ENCODE data around the gene BCL2L14.
"Not testable (repeated sequence)": the region's sequence is repeated elsewhere in the genome, so short reads cannot be mapped to it uniquely, and the experiment has no call there.

BCL2L14 gene

DNA sequence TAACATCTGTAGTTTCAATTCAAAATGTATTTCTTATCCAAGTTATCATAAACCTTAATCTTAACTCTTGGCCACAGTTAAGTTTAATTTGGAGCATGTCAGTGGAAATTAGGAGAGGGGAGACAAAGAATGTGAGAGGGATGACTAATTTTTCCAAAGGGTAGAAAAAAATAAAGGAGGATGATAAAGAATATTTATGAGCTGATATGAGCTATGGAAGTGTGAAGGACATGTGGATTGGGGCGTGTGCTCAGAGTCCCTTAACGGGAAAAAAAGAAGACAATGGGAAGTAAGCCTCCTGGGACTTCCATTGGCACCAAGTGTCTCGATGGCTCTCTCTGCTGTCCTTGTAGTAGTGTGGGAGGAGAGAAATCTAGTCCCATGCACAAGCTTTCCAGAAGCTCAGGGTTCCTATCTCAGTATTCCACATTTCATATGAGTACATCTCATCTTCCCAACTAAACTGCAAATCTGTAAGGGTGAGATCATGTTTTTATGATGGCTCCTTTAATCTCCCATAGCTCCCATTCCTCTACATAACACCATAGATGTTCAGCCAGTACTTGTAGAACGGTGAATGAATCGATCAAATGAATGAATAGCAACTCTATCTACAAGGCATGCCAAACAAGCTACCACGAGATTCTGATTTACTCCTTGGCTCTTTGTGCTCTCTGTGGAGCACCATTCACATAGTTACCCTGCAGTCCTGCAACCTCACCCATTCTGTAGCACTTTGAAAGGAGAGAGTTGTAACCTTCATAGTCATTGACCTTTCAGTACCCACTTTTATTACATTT is 27.4 kb downstream of the BCL2L14 start:
- Histone ChIP-seq H2AFZ (ENCODE audit: low read depth, low read length) (no peak overlapping the region), H3K4me3 (ENCODE audit: low read length) (no peak overlapping the region), H3K9me3 (ENCODE audit: low read length) (no peaks in the 10 kb centered on the region), H3K27me3 (ENCODE audit: insufficient read depth, low read length) (no peaks in the 10 kb centered on the region), H3K4me1 (ENCODE audit: insufficient read depth, low read length) (no peaks in the 10 kb centered on the region), H3K36me3 (ENCODE audit: insufficient read depth, low read length) (peaks cover 33% of the 10 kb centered on the region)

DNA sequence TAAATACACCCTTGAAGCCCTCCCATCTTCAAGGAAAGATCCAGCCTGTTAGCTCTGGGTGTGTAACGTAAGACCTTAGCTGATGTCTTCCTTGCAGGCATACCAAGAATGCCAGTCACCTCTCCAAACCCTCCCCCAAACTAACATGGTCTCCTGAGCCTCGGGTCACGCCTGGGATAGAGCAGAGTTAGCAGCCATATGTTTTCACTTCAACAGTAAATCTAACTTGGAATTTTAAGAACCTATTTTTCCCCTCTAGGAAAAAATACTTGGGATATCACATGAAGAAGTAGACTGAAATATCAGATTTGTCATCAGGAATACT is 27.9 kb downstream of the BCL2L14 start:
- H3K4me1 ChIP-seq (ENCODE audit: insufficient read depth, low read length), result no peaks in the 10 kb centered on the region
- no peak overlapping the region for H2AFZ ChIP-seq (ENCODE audit: low read depth, low read length)
- H3K9me3 ChIP-seq (ENCODE audit: low read length), result peaks cover 1% of the 10 kb centered on the region
- H3K36me3 ChIP-seq (ENCODE audit: insufficient read depth, low read length), result peaks cover 37% of the 10 kb centered on the region
- no peaks in the 10 kb centered on the region for H3K27me3 ChIP-seq (ENCODE audit: insufficient read depth, low read length)
- no peak overlapping the region for H3K4me3 ChIP-seq (ENCODE audit: low read length)

- Histone ChIP-seq H3K27me3 (ENCODE audit: insufficient read depth, low read length) (no peaks in the 10 kb centered on the region), H3K36me3 (ENCODE audit: insufficient read depth, low read length) (peaks cover 38% of the 10 kb centered on the region), H2AFZ (ENCODE audit: low read depth, low read length) (no peak overlapping the region), H3K4me3 (ENCODE audit: low read length) (no peak overlapping the region), H3K4me1 (ENCODE audit: insufficient read depth, low read length) (no peaks in the 10 kb centered on the region), H3K9me3 (ENCODE audit: low read length) (peaks cover 5% of the 10 kb centered on the region)
These were observed 28.4 kb downstream of the BCL2L14 start for GRCh38 chr12:12099102-12099501.

GRCh38 chr12:12107678-12108077 is 36.9 kb downstream of the BCL2L14 start:
- Histone ChIP-seq H3K36me3 (ENCODE audit: insufficient read depth, low read length) (peaks cover 7% of the 10 kb centered on the region), H2AFZ (ENCODE audit: low read depth, low read length) (no peak overlapping the region), H3K9me3 (ENCODE audit: low read length) (peaks cover 18% of the 10 kb centered on the region), H3K27me3 (ENCODE audit: insufficient read depth, low read length) (no peaks in the 10 kb centered on the region), H3K4me1 (ENCODE audit: insufficient read depth, low read length) (no peaks in the 10 kb centered on the region), H3K4me3 (ENCODE audit: low read length) (no peak overlapping the region)

DNA sequence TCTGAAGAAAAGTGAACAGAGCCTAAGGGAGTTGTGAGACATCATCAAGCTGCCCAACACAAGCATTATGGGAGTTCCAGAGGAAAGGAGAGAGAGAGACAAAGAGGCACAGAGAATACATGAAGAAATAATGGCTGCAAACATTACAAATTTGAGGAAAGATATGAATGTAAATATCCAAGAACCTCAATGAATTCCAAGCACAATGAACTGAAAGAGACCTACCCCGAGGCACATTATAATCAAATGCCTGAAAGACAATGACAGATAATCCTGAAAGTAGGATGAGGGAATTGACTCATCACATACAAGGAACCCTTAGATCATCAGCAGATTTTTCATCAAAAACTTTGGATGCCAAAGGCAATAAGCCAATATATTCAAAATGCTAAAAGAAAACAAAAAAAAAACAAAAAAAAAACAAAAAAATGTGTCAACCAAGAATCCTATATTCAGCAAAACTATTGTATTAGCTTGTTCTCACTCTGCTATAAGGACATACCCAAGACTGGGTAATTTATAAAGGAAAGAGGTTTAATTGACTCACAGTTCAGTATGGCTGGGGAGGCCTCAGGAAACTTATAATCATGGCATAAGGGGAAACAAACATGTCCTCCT is 37.8 kb downstream of the BCL2L14 start:
- H3K4me3 ChIP-seq (ENCODE audit: low read length), result no peak overlapping the region
- H3K9me3 ChIP-seq (ENCODE audit: low read length), result peaks cover 22% of the 10 kb centered on the region
- no peaks in the 10 kb centered on the region for H3K4me1 ChIP-seq (ENCODE audit: insufficient read depth, low read length)
- H2AFZ ChIP-seq (ENCODE audit: low read depth, low read length), result no peak overlapping the region
- H3K27me3 ChIP-seq (ENCODE audit: insufficient read depth, low read length), result no peaks in the 10 kb centered on the region
- peaks cover 12% of the 10 kb centered on the region for H3K36me3 ChIP-seq (ENCODE audit: insufficient read depth, low read length)

DNA sequence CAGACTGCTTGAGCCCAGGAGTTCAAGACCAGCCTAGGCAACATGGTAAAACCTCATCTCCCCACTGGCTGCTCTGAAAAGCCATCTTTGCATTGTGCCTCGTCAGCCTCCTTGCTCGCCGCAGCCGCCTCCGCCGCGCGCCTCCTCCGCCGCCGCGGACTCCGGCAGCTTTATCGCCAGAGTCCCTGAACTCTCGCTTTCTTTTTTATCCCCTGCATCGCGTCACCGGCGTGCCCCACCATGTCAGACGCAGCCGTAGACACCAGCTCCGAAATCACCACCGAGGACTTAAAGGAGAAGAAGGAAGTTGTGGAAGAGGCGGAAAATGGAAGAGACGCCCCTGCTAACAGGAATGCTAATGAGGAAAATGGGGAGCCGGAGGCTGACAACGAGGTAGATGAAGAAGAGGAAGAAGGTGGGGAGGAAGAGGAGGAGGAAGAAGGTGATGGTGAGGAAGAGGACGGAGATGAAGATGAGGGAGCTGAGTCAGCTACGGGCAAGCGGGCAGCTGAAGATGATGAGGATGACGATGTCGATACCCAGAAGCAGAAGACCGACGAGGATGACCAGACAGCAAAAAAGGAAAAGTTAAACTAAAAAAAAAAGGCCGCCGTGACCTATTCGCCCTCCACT is 40.3 kb downstream of the BCL2L14 start:
- H2AFZ ChIP-seq (ENCODE audit: low read depth, low read length); H3K4me3 ChIP-seq (ENCODE audit: low read length); H3K27me3 ChIP-seq (ENCODE audit: insufficient read depth, low read length); H3K4me1 ChIP-seq (ENCODE audit: insufficient read depth, low read length): not testable (repeated sequence)
- Histone ChIP-seq H3K9me3 (ENCODE audit: low read length) (peaks cover 16% of the 10 kb centered on the region), H3K36me3 (ENCODE audit: insufficient read depth, low read length) (peaks cover 22% of the 10 kb centered on the region)

- no peak overlapping the region for H2AFZ ChIP-seq (ENCODE audit: low read depth, low read length)
- H3K4me3 ChIP-seq (ENCODE audit: low read length), result no peak overlapping the region
- peaks cover 10% of the 10 kb centered on the region for H3K4me1 ChIP-seq (ENCODE audit: insufficient read depth, low read length)
- no peaks in the 10 kb centered on the region for H3K27me3 ChIP-seq (ENCODE audit: insufficient read depth, low read length)
- H3K9me3 ChIP-seq (ENCODE audit: low read length), result peaks cover 6% of the 10 kb centered on the region
- peaks cover 43% of the 10 kb centered on the region for H3K36me3 ChIP-seq (ENCODE audit: insufficient read depth, low read length)
These were observed 44.8 kb downstream of the BCL2L14 start for GRCh38 chr12:12115514-12115913.

DNA sequence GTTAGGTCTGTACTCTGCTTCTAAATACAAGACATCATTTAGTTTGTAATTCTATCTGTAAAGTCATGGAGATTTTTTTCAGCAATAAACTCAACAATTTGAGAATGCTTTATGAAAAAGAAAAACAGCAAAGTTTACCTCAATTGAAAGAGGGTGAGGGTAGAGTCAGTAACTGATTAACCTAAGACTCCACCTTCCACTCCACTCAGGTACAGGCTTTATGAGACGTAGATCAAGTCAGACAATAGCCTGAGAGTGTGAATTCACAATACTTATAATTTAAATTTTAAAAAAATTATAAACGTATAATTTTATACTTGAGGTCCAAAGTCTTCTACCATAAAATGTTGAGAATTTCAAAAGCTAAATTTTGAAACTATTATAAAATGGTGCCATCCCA is 45.9 kb downstream of the BCL2L14 start:
- Histone ChIP-seq H3K4me3 (ENCODE audit: low read length) (no peak overlapping the region), H3K4me1 (ENCODE audit: insufficient read depth, low read length) (peaks cover 10% of the 10 kb centered on the region), H3K36me3 (ENCODE audit: insufficient read depth, low read length) (peaks cover 54% of the 10 kb centered on the region), H3K9me3 (ENCODE audit: low read length) (peaks cover 4% of the 10 kb centered on the region), H2AFZ (ENCODE audit: low read depth, low read length) (no peak overlapping the region), H3K27me3 (ENCODE audit: insufficient read depth, low read length) (no peaks in the 10 kb centered on the region)

DNA sequence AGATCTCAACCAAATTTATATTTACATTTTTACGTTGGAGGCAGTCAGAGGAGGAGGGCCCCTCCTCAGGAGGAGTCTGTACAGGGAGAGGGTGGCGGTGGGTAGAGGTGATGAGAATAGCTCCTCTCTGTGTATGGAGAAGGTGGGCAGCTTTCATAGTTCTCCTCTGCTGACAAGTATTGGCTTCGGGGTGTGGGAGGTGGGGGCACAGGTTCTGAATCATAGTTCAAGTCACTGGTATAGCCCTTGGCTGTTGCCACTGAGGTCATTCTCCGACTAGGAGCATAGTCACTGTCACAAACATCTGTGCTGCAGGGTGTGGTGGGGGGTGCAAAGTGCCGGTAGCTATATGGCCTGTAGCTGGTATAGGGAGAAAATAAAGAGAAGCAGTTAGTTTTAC is 50.3 kb downstream of the BCL2L14 start:
- no peak overlapping the region for H3K4me3 ChIP-seq (ENCODE audit: low read length)
- H3K27me3 ChIP-seq (ENCODE audit: insufficient read depth, low read length), result no peaks in the 10 kb centered on the region
- H3K4me1 ChIP-seq (ENCODE audit: insufficient read depth, low read length), result peaks cover 10% of the 10 kb centered on the region
- no peak overlapping the region for H2AFZ ChIP-seq (ENCODE audit: low read depth, low read length)
- H3K9me3 ChIP-seq (ENCODE audit: low read length), result no peaks in the 10 kb centered on the region
- H3K36me3 ChIP-seq (ENCODE audit: insufficient read depth, low read length), result peaks cover 75% of the 10 kb centered on the region

- peaks cover 9% of the 10 kb centered on the region for H3K4me1 ChIP-seq (ENCODE audit: insufficient read depth, low read length)
These were observed 52.4 kb downstream of the BCL2L14 start for GRCh38 chr12:12123036-12123604.

GRCh38 chr12:12126551-12126950 is 55.8 kb downstream of the BCL2L14 start:
- Histone ChIP-seq H2AFZ (ENCODE audit: low read depth, low read length) (no peak overlapping the region), H3K9me3 (ENCODE audit: low read length) (no peaks in the 10 kb centered on the region), H3K4me3 (ENCODE audit: low read length) (no peak overlapping the region), H3K36me3 (ENCODE audit: insufficient read depth, low read length) (peaks cover 92% of the 10 kb centered on the region), H3K4me1 (ENCODE audit: insufficient read depth, low read length) (no peaks in the 10 kb centered on the region), H3K27me3 (ENCODE audit: insufficient read depth, low read length) (no peaks in the 10 kb centered on the region)

More at GRCh38 chr12:12123036-12123604, 52.4 kb downstream of the BCL2L14 start:
- peaks cover 88% of the 10 kb centered on the region for H3K36me3 ChIP-seq (ENCODE audit: insufficient read depth, low read length)
- no peak overlapping the region for H2AFZ ChIP-seq (ENCODE audit: low read depth, low read length)
- H3K4me3 ChIP-seq (ENCODE audit: low read length), result no peak overlapping the region
- H3K27me3 ChIP-seq (ENCODE audit: insufficient read depth, low read length), result no peaks in the 10 kb centered on the region
- no peaks in the 10 kb centered on the region for H3K9me3 ChIP-seq (ENCODE audit: low read length)

DNA sequence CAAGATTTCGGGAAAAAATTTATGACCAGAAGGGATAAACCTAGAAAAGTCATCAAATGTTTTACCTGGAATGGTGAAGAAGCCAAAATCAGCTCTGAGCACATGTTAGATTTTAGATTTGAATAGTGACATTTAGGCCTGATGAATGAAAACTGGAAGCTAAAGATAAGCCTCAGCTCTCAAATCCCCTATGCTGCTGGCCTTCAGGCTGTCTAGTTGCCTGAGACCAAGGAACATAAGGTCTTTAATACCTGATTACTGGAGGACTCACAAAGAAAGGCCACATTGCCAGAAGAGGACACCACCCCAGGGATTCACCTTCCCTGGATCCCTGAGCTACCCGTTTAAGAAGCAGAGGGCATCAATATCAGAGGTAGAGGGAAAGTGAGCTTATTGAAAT is 56.6 kb downstream of the BCL2L14 start:
- Histone ChIP-seq H3K9me3 (ENCODE audit: low read length) (peaks cover 2% of the 10 kb centered on the region), H3K4me3 (ENCODE audit: low read length) (no peak overlapping the region), H3K27me3 (ENCODE audit: insufficient read depth, low read length) (no peaks in the 10 kb centered on the region), H3K36me3 (ENCODE audit: insufficient read depth, low read length) (peaks cover 91% of the 10 kb centered on the region), H2AFZ (ENCODE audit: low read depth, low read length) (no peak overlapping the region), H3K4me1 (ENCODE audit: insufficient read depth, low read length) (no peaks in the 10 kb centered on the region)

DNA sequence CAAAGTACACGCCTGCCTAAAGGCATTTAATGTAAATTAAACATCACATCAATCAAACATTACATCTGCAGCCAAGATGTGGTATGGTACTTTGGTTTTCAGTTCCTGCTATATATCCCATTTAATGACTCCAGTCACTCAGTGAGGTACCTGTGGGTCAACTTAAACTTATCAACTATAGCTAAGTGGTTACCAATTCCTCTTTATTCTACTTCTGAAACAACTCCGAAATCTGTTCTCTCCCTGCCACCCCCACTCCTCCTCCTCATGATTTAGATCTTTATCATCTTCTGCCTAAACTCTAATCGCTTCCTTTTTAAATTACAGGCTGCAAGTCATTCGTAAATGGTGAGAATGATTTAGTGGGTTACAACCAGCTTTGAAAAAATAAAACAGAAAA is 57.9 kb downstream of the BCL2L14 start:
- Histone ChIP-seq H3K4me3 (ENCODE audit: low read length) (no peak overlapping the region), H3K9me3 (ENCODE audit: low read length) (peaks cover 2% of the 10 kb centered on the region), H3K36me3 (ENCODE audit: insufficient read depth, low read length) (peaks cover 85% of the 10 kb centered on the region), H2AFZ (ENCODE audit: low read depth, low read length) (no peak overlapping the region), H3K4me1 (ENCODE audit: insufficient read depth, low read length) (no peaks in the 10 kb centered on the region), H3K27me3 (ENCODE audit: insufficient read depth, low read length) (no peaks in the 10 kb centered on the region)
